HG02884 (cell line): Measurements from ENCODE around the gene GSG1.
A peak's percentile ranks its signal among the peaks of the same experiment; 100 is the strongest.
"Not testable (repeated sequence)": the region's sequence is repeated elsewhere in the genome, so short reads cannot be mapped to it uniquely, and the experiment has no call there.

Source experiments
- ATAC-seq: cut with Tn5 transposase; IDR thresholded peaks from one replicate; pipeline ENCODE4 v1.9.1; 2021; ENCODE audit warnings: mild to moderate bottlenecking, moderate library complexity; ENCODE audit not compliant: unreplicated experiment

GSG1 gene

GRCh38 chr12:13062669-13063068 is 40.8 kb downstream of the GSG1 start:
- ATAC-seq: no peak

- no peak for ATAC-seq
Observed at GRCh38 chr12:13061377-13061776, 42.1 kb downstream of the GSG1 start.

- no peak for ATAC-seq
Observed at GRCh38 chr12:13060581-13060980, 42.9 kb downstream of the GSG1 start.

GRCh38 chr12:13053617-13054016 is 49.9 kb downstream of the GSG1 start:
- ATAC-seq: not testable (repeated sequence)

GRCh38 chr12:13052421-13052820 is 51.0 kb downstream of the GSG1 start:
- no peak for ATAC-seq

GRCh38 chr12:13049816-13050215 is 53.7 kb downstream of the GSG1 start:
- ATAC-seq: no peak

- ATAC-seq: no peak
Observed at GRCh38 chr12:13046964-13047363, 56.5 kb downstream of the GSG1 start.

GRCh38 chr12:13045816-13046215 is 57.7 kb downstream of the GSG1 start:
- no peak for ATAC-seq

- ATAC-seq: no peak
Observed at GRCh38 chr12:13044906-13045299, 58.6 kb downstream of the GSG1 start.

- ATAC-seq: peak; percentile 88
Observed at GRCh38 chr12:13044002-13044905, 59.2 kb downstream of the GSG1 start, which contains the start of gene FAM234B. Gene FAM234B (plus strand): TSS chr12:13044381. CDS start chr12:13044404, 23 bp downstream.

- no peak for ATAC-seq
Observed at GRCh38 chr12:13042666-13043230, 60.7 kb downstream of the GSG1 start.

GRCh38 chr12:13041224-13041623 is 62.2 kb downstream of the GSG1 start:
- ATAC-seq: no peak

GRCh38 chr12:13039328-13039956 is 64.0 kb downstream of the GSG1 start:
- ATAC-seq: no peak

- ATAC-seq: no peak
Observed at GRCh38 chr12:13038491-13039161, 64.8 kb downstream of the GSG1 start.

GRCh38 chr12:13036881-13037280 is 66.6 kb downstream of the GSG1 start:
- ATAC-seq: no peak

GRCh38 chr12:13035335-13035734 is 68.1 kb downstream of the GSG1 start:
- ATAC-seq: not testable (repeated sequence)
